H9 (cell line): ENCODE data around the gene COQ8B. TPM values are rescaled to one million over a fixed set of nuclear protein-coding genes. Genes with fewer than 3 reads are reported as not detected.

Experiments used
- DNase-seq: peaks from one replicate; pipeline ENCODE4 v3.0.0-alpha.2; 2017
- H2AFZ ChIP-seq: one replicate; pipeline ENCODE4 v1.6.1; 2013; ENCODE audit warnings: mild to moderate bottlenecking, low read length, control low read depth, moderate library complexity
- H2AK5ac ChIP-seq: 2 replicates; pipeline ENCODE4 v1.6.1; 2013; ENCODE audit warnings: low read length, control low read depth, mixed read lengths; ENCODE audit not compliant: insufficient read length
- H2BK120ac ChIP-seq: one replicate; pipeline ENCODE4 v1.6.1; 2013; ENCODE audit warnings: low read depth, mild to moderate bottlenecking, low read length, control low read depth, inconsistent platforms; ENCODE audit not compliant: poor library complexity, severe bottlenecking
- H2BK12ac ChIP-seq: 2 replicates; pipeline ENCODE4 v1.6.1; 2013; ENCODE audit warnings: low read length, control low read depth, mixed read lengths, low read depth; ENCODE audit not compliant: insufficient read length
- H2BK15ac ChIP-seq: 2 replicates; pipeline ENCODE4 v1.6.1; 2013; ENCODE audit warnings: low read depth, low read length, control low read depth
- H2BK20ac ChIP-seq: one replicate; pipeline ENCODE4 v1.6.1; 2013; ENCODE audit warnings: low read depth, mild to moderate bottlenecking, low read length, control low read depth, inconsistent platforms; ENCODE audit not compliant: poor library complexity, severe bottlenecking
- H2BK5ac ChIP-seq: 2 replicates; pipeline ENCODE4 v1.6.1; 2013; ENCODE audit warnings: low read length, control low read depth, mixed read lengths; ENCODE audit not compliant: insufficient read length
- H3K14ac ChIP-seq: 2 replicates; pipeline ENCODE4 v1.6.1; 2013; ENCODE audit warnings: low read length, control low read depth; ENCODE audit not compliant: insufficient read depth
- H3K18ac ChIP-seq: 2 replicates; pipeline ENCODE4 v1.6.1; 2013; ENCODE audit warnings: low read depth, mild to moderate bottlenecking, mixed read lengths, low read length, control low read depth; ENCODE audit not compliant: insufficient read length
- H3K23ac ChIP-seq: 2 replicates; pipeline ENCODE4 v1.6.1; 2013; ENCODE audit warnings: low read length, control low read depth, mixed read lengths, low read depth; ENCODE audit not compliant: insufficient read length
- H3K23me2 ChIP-seq: 2 replicates; pipeline ENCODE4 v1.6.1; 2013; ENCODE audit warnings: low read depth, mild to moderate bottlenecking, mixed read lengths, low read length, control low read depth; ENCODE audit not compliant: insufficient read length, poor library complexity, severe bottlenecking
- H3K27ac ChIP-seq: 2 replicates; pipeline ENCODE4 v1.5.1; 2013; ENCODE audit warnings: low read length, control low read depth, mixed read lengths, low read depth; ENCODE audit not compliant: insufficient read length
- H3K27me3 ChIP-seq: 2 replicates; pipeline ENCODE4 v1.6.1; 2013; ENCODE audit warnings: low read length, control low read depth, inconsistent platforms; ENCODE audit not compliant: insufficient read depth
- H3K4ac ChIP-seq: 2 replicates; pipeline ENCODE4 v1.6.1; 2013; ENCODE audit warnings: low read depth, mild to moderate bottlenecking, control low read depth, inconsistent platforms, low read length, moderate library complexity
- H3K4me1 ChIP-seq: 2 replicates; pipeline ENCODE4 v1.6.1; 2013; ENCODE audit warnings: low read length, control low read depth, inconsistent platforms; ENCODE audit not compliant: insufficient read depth
- H3K4me2 ChIP-seq: 2 replicates; pipeline ENCODE4 v1.6.1; 2013; ENCODE audit warnings: low read length, control low read depth, mixed read lengths; ENCODE audit not compliant: insufficient read length, insufficient read depth
- H3K56ac ChIP-seq: 2 replicates; pipeline ENCODE4 v1.6.1; 2013; ENCODE audit warnings: low read depth, mild to moderate bottlenecking, mixed read lengths, low read length, control low read depth; ENCODE audit not compliant: insufficient read length
- H3K79me1 ChIP-seq: 2 replicates; pipeline ENCODE4 v1.6.1; 2013; ENCODE audit warnings: low read depth, mild to moderate bottlenecking, moderate library complexity, low read length, control low read depth, inconsistent platforms; ENCODE audit not compliant: insufficient read depth, poor library complexity, severe bottlenecking
- H3K79me2 ChIP-seq: 2 replicates; pipeline ENCODE4 v1.6.1; 2013; ENCODE audit warnings: low read length, control low read depth, inconsistent platforms; ENCODE audit not compliant: insufficient read depth
- H3K9ac ChIP-seq: 2 replicates; pipeline ENCODE4 v1.6.1; 2013; ENCODE audit warnings: low read length, control low read depth, mixed read lengths; ENCODE audit not compliant: insufficient read length; ENCODE audit errors: extremely low read depth
- H3K9me3 ChIP-seq: one replicate; pipeline ENCODE4 v1.6.1; 2013; ENCODE audit warnings: low read depth, low read length, inconsistent platforms; ENCODE audit not compliant: control insufficient read depth
- H3T11ph ChIP-seq: one replicate; pipeline ENCODE4 v1.6.1; 2013; ENCODE audit warnings: mild to moderate bottlenecking, low read length, control low read depth, inconsistent platforms
- H4K20me1 ChIP-seq: one replicate; pipeline ENCODE4 v1.6.1; 2013; ENCODE audit not compliant: control insufficient read depth, insufficient read length, insufficient read depth
- H4K5ac ChIP-seq: 2 replicates; pipeline ENCODE4 v1.6.1; 2013; ENCODE audit warnings: low read depth, mild to moderate bottlenecking, mixed read lengths, low read length, control low read depth; ENCODE audit not compliant: insufficient read length
- H4K8ac ChIP-seq: replicated peaks from 2 replicates; pipeline ENCODE4 v1.6.1; 2013; ENCODE audit warnings: low read length, control low read depth, mixed read lengths, low read depth; ENCODE audit not compliant: insufficient read length
- H4K91ac ChIP-seq: 2 replicates; pipeline ENCODE4 v1.6.1; 2013; ENCODE audit warnings: low read depth, mild to moderate bottlenecking, moderate library complexity, mixed read lengths, low read length, control low read depth; ENCODE audit not compliant: insufficient read length
- H3K27ac Mint-ChIP-seq, 3 experiments: 2 replicates in 2 of 3; 3 replicates in 1 of 3; pipeline ENCODE4 v1.8.0; 2020 to 2021; ENCODE audit warnings: mixed read lengths in 3 of 3, mild to moderate bottlenecking in 1 of 3, moderate library complexity in 1 of 3
- H3K27me3 Mint-ChIP-seq: 2 replicates; pipeline ENCODE4 v1.8.0; 2021; ENCODE audit warnings: low read depth, mild to moderate bottlenecking, moderate library complexity, mixed read lengths
- H3K36me3 Mint-ChIP-seq, 3 experiments: 2 replicates in 2 of 3; 3 replicates in 1 of 3; pipeline ENCODE4 v1.8.0; 2020 to 2021; ENCODE audit warnings: low read depth in 3 of 3, mixed read lengths in 3 of 3; ENCODE audit not compliant: insufficient read depth in 1 of 3
- H3K4me1 Mint-ChIP-seq, 2 experiments: 2 replicates each; pipeline ENCODE4 v1.8.0; 2020; ENCODE audit warnings: mixed read lengths in 2 of 2
- H3K4me3 Mint-ChIP-seq, 2 experiments: 2 replicates in 1 of 2; 3 replicates in 1 of 2; pipeline ENCODE4 v1.8.0; 2020 to 2021; ENCODE audit warnings: mild to moderate bottlenecking in 2 of 2, mixed read lengths in 2 of 2, moderate library complexity in 1 of 2
- H3K9me3 Mint-ChIP-seq, 2 experiments: 2 replicates in 1 of 2; 3 replicates in 1 of 2; pipeline ENCODE4 v1.8.0; 2020; ENCODE audit warnings: mild to moderate bottlenecking in 2 of 2, mixed read lengths in 2 of 2, moderate library complexity in 1 of 2
- CTCF ChIP-seq: fragments of 200-600 bp; sonication (generic); conservative IDR thresholded peaks from 3 replicates; pipeline ENCODE4 v1.8.0; 2021; ENCODE audit warnings: antibody characterized with exemption, mild to moderate bottlenecking
- WGBS: extraction: QIAGEN DNeasy Blood & Tissue Kit; methylation state at CpG from one replicate; pipeline ENCODE4 v1.1.7; 2013; ENCODE audit warnings: missing lambda C conversion rate, low lambda C conversion rate, mixed read lengths; ENCODE audit not compliant: insufficient read length; ENCODE audit errors: extremely low coverage; 5-methylcytosine and 5-hydroxymethylcytosine counted together
- total RNA-seq: library from RNA; stranded (reverse); gene quantifications from 2 replicates; pipeline ENCODE4 v1.2.1, GENCODE V29; 2021

COQ8B gene
- total RNA-seq, 1 experiment from 2014 or later = 40.5 TPM

- DNase-seq = no peak
- Histone ChIP-seq H2BK5ac (no peak overlapping the region), H3T11ph (no peak overlapping the region), H3K56ac (no peak overlapping the region), H2BK12ac (no peak overlapping the region), H2BK120ac (no peak overlapping the region), H3K14ac (no peak overlapping the region), H3K4ac (no peak overlapping the region), H2BK20ac (no peak overlapping the region), H3K4me2 (no peak overlapping the region), H3K23me2 (no peaks in the 10 kb centered on the region), H4K20me1 (no peaks in the 10 kb centered on the region), H3K79me2 (no peaks in the 10 kb centered on the region), H4K8ac (no peak overlapping the region), H4K91ac (no peak overlapping the region), H2AK5ac (no peak overlapping the region), H2AFZ (no peak overlapping the region), H4K5ac (no peak overlapping the region), H3K18ac (no peak overlapping the region), H3K9me3 (no peaks in the 10 kb centered on the region), H3K27ac (no peak overlapping the region), H3K4me1 (0 out of 2 replicates have a peak, but pooled peaks cover 4% of the 10 kb centered on the region), H3K9ac (no peak overlapping the region), H3K23ac (no peak overlapping the region), H3K27me3 (no peaks in the 10 kb centered on the region), H3K79me1 (no peaks in the 10 kb centered on the region), H2BK15ac (no peak overlapping the region)
- peak; percentile 16; the same call in 1 of the 3 replicates for TF ChIP-seq CTCF
- no CpG with 5 or more reads among the region's 17 CpGs for WGBS
- H3K9me3 Mint-ChIP-seq = no peaks in the 10 kb centered on the region
- no peak overlapping the region for H3K27ac Mint-ChIP-seq
- no peaks in the 10 kb centered on the region for H3K27me3 Mint-ChIP-seq
- H3K36me3 Mint-ChIP-seq = peaks cover 5 to 20% (median 16%) of the 10 kb centered on the region in 3 experiments; a peak in 6 of 7 replicates
- peaks cover 11 to 15% of the 10 kb centered on the region in 2 experiments for H3K4me1 Mint-ChIP-seq
- H3K4me3 Mint-ChIP-seq = no peak overlapping the region
Observed at GRCh38 chr19:40742477-40742876, 25.8 kb upstream of the COQ8B start.
